RWPE1 (cell line): ENCODE measurements around the gene PTPRN2.

Source experiments
- CTCF ChIA-PET: fragments of 350-600 bp; sonication (Branson Sonifier 250); formaldehyde crosslinking; extraction: SDS; loops from one replicate; lab custom pipeline; 2021; lab: Yijun Ruan, JAX
- POLR2A ChIA-PET: fragments of 400-600 bp; formaldehyde crosslinking; extraction: SDS; loops from one replicate; lab custom pipeline; 2020; ENCODE audit warnings: antibody characterized with exemption; ENCODE audit not compliant: low non-redundant PET; lab: Yijun Ruan, JAX
- DNase-seq: peaks from one replicate; pipeline ENCODE4 v3.0.0; 2012; ENCODE audit warnings: low spot score
- H3K27ac ChIP-seq: fragments of 450-650 bp; 2 replicates; pipeline ENCODE4 v1.5.1; 2017
- TF ChIP-seq, protein P1 (sequence below): fragments of 450-650 bp; conservative IDR thresholded peaks from 2 replicates; pipeline ENCODE4 v1.5.1; 2017; ENCODE audit warnings: low read depth, mild to moderate bottlenecking

Gene PTPRN2

DNA sequence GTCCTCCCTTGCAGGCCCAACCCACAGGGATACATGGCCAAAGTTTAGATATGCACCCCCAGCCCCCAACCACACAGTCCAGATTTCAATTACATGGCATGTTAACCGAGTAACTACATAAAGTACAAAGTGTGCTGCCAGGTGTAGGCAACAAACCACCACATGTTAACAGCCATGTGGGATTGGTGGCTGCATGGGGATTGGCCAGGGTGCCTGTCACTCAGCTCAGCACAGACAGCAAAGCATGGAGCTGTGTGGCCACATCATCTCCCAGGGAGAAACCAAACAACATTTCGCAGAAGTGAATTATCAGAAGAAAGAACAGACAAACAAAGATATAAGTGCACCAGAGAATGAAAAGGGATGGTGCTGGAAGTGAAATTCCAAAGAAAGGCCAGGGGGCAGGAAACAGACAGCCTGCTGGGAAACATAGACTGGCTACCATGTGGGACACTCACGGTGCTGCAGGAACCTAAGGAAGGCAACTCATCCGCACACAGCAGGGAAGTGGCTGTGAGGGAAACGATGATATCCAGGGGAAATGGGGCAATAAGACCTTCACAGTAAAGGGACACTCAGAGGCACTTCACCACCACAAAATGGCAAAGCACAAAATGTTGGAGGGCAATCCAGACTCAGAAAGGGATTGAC is 171.2 kb downstream of the PTPRN2 start:
- no peak overlapping the region for H3K27ac ChIP-seq
- ChIA-PET POLR2A (no interaction called here), CTCF (no interaction called here)
- no peak for DNase-seq
- TF ChIP-seq, protein P1, sequence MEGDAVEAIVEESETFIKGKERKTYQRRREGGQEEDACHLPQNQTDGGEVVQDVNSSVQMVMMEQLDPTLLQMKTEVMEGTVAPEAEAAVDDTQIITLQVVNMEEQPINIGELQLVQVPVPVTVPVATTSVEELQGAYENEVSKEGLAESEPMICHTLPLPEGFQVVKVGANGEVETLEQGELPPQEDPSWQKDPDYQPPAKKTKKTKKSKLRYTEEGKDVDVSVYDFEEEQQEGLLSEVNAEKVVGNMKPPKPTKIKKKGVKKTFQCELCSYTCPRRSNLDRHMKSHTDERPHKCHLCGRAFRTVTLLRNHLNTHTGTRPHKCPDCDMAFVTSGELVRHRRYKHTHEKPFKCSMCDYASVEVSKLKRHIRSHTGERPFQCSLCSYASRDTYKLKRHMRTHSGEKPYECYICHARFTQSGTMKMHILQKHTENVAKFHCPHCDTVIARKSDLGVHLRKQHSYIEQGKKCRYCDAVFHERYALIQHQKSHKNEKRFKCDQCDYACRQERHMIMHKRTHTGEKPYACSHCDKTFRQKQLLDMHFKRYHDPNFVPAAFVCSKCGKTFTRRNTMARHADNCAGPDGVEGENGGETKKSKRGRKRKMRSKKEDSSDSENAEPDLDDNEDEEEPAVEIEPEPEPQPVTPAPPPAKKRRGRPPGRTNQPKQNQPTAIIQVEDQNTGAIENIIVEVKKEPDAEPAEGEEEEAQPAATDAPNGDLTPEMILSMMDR, result no peak

DNA sequence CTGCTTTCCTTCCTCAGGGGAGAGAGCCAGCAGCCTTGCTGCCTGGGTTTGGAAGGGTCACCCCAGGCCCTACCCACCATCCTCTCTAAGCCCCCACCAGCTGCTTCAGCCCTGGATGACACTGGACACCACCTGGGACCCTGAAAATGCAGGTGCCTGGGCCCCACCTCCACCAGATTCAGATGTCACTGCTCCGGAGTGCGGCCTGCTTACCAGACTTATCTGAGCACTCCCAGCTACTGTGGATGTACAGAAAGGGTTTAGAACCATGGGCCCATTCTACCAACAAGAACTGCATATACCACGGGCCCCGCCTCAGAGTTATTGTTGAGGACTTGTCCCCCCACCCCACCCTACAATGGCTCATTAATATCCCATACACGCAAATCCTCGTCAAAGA is 172.3 kb downstream of the PTPRN2 start:
- no peak for DNase-seq
- ChIA-PET POLR2A (no interaction called here), CTCF (no interaction called here)
- no peak overlapping the region for H3K27ac ChIP-seq
- TF ChIP-seq, protein P1, result no peak

DNA sequence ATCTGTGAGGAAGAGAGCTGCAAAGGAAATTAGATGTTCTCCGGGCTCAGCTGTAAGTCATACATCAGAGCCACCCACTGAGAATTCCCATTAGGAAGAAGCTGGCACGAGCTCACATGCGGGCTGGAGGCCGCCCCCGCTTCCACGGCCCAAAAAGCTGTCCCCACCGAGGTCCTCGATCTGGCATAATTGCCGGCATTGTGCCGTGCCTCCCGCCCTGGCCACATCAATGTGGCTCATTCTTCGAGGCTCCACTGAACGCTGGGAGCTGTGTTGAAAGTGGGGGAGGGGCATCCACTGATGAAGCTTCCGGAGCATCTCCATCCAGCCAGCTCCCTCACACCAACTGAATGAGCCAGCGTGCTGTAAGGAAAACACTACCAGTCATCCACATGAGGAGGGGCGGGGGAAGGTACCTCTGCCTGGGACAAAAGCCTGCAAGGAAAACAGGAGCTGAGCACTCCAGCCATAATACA is 173.1 kb downstream of the PTPRN2 start:
- no peak overlapping the region for H3K27ac ChIP-seq
- CTCF ChIA-PET, result no interaction called here
- no peak for DNase-seq
- TF ChIP-seq, protein P1, result no peak
- POLR2A ChIA-PET, result no interaction called here

DNA sequence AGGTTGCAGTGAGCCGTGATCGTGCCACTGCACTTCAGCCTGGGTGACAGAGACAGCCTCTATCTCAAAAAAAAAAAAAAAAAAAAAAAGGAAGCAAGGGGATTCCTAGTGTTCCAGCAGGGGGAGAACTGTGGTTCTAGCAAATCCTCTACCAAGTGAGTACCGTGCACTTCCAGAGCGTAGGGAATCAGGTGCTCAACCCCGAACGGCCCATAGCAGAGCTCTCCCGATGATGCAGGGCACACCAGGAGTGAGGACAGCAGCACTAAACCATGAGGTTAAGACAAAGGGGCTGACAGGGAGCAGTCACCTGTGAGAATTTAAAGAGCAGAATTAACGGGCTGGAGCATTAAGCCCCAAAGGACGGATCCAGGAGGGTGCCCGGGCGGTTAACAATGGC is 173.6 kb downstream of the PTPRN2 start:
- no peak for DNase-seq

DNA sequence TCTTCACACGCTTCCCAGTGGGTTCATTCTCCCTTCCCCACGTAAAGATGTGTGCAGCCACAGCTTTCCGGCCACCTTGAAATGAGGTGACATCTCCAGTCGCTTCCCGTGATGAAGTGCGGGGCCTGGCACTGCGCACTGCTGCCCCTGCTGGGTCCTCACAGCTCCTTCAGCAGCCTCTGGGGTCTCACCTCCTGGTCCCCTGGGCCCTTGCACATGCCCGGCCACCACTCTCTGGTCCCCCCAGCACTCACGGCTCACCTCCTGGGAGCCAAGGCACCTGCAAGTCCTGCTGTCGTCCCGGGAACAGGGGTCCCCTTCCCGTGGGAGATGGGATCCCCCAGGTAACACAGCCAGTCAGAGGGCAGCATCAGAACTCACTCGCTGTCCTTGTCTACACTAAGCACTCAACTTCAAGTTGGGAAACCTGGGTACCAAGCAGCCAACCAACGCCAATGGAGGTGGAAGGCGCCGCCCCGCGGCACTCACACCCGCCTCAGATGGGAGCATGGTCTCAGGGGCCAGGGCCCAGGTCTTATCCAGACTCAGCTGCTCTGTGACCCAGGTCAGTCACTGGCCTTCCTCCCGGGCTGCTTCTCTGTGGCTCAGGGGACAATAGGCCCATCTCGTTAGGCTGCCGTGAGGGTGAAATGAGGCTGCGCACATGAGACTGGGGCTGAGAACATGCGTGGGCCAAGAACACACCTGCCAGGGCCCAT is 176.2 kb downstream of the PTPRN2 start:
- CTCF ChIA-PET, result no interaction called here
- POLR2A ChIA-PET, result no interaction called here
- TF ChIP-seq, protein P1, result no peak

More for the DNA sequence above, 173.6 kb downstream of the PTPRN2 start:
- POLR2A ChIA-PET, result no interaction called here
- TF ChIP-seq, protein P1, result no peak
- H3K27ac ChIP-seq, result no peak overlapping the region
- CTCF ChIA-PET, result no interaction called here

DNA sequence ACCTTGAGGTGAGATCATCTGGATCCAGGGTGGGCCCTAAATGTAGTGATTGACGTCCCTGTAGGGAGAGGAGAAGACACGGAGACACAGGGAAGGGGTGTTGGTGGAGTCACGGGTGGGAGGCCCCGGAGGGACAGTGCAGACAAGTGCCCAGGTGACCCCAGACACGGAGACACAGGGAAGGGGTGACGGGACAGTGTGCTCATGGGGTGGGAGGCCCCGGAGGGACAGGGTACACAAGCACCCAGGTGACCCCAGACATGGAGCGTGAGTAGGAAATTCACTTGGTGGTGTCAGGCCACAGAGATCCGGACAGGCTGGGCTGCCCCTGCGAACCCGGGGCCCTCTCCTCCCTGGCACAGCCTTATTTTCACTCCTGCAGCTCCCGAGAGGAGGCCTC is 176.9 kb downstream of the PTPRN2 start:
- ChIA-PET POLR2A (no interaction called here), CTCF (no interaction called here)
- no peak for DNase-seq
- H3K27ac ChIP-seq, result no peak overlapping the region
- TF ChIP-seq, protein P1, result no peak

More for the DNA sequence above, 176.2 kb downstream of the PTPRN2 start:
- no peak overlapping the region for H3K27ac ChIP-seq
- no peak for DNase-seq
